ENCODE results near the gene MRPL16. TPM values are rescaled to one million over a fixed set of nuclear protein-coding genes. Genes with fewer than 3 reads are reported as not detected.
"Not testable (repeated sequence)": the region's sequence is repeated elsewhere in the genome, so short reads cannot be mapped to it uniquely, and the experiment has no call there.

The MRPL16 gene
- total RNA-seq, result 33.6 TPM

- ATAC-seq, result peak; percentile 100
Observed at GRCh38 chr11:59810189-59810910, at the start of gene MRPL16. Gene MRPL16 (minus strand): TSS chr11:59810778. CDS start chr11:59810658, 120 bp downstream.

- no peak for ATAC-seq
Observed at GRCh38 chr11:59859673-59860072, 49.1 kb upstream of the MRPL16 start.

- ATAC-seq, result peak; percentile 55
Observed at GRCh38 chr11:59857439-59858434, 47.2 kb upstream of the MRPL16 start.

- no peak for ATAC-seq
Observed at GRCh38 chr11:59854871-59855270, 44.3 kb upstream of the MRPL16 start.

DNA sequence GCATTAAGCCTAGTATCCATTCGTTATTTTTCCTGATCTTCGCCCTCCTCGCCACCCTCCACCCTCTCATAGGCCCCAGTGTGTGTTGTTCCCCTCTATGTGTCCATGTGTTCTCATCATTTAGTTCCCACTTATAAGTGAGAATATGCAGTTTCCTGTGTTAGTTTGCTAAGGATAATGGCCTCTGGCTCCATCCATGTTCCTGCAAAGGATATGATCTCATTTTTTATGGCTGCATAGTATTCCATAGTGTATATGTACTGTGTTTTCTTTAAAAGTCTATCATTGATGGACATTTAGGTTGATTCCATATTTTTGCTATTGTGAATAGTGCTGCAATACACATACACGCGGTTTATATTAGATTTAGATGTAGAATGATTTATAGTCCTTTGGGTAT, 40.8 kb upstream of the MRPL16 start:
- not testable (repeated sequence) for ATAC-seq

DNA sequence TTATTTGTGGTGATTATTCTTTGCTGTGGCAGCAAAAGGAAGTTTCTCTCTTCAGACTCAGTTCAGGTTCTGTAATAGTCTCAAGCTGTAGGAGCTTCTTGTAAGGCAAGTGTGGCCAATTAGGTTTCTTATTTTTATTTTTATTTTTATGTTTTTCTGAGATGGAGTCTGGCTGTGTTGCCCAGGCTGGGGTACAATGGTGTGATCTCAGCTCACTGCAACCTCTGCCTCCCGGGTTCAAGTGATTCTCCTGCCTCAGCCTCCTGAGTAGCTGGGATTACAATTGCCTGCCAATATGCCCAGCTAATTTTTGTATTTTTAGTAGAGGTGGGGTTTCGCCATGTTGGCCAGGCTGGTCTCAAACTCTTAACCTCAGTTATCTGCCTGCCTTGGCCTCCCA, 39.0 kb upstream of the MRPL16 start:
- not testable (repeated sequence) for ATAC-seq

- ATAC-seq, result peak; percentile 51
Observed at GRCh38 chr11:59849129-59849528, 38.6 kb upstream of the MRPL16 start.

DNA sequence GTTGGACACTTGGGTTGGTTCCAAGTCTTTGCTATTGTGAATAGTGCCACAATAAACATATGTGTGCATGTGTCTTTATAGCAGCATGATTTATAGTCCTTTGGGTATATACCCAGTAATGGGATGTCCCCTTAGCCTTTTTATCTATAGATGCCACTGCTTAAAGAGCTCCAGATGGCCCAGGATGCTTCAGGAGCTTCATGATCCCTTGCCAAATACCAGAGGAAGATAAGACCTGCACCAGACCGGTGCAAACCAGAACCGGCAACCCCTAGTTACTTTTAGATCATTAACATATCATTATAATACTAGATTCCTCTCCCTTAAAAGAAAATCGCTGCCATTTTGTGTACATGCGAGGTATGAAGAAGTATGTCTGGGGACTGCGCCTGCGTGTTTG, 37.9 kb upstream of the MRPL16 start:
- not testable (repeated sequence) for ATAC-seq

DNA sequence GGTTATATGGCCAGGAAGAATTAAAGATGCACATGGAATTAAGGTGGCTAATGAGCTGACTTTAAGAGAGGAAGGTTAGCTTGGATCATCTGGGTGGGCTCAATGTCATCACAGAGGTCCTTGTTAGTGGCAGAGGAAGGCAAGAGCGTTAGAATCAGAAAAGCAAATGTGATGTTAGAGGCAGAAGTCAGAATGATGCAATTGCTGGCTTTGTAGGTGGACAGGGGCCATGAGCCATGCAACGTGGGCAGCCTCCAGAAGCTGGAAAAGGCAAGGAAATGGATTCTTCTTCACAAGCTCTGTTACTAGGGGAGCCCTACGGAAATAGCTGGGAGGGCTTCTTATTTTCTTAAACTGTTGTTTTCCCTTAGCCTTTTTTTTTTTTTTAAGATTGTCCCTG, 37.0 kb upstream of the MRPL16 start:
- no peak for ATAC-seq

GRCh38 chr11:59846556-59846955, 36.0 kb upstream of the MRPL16 start:
- ATAC-seq, result no peak

DNA sequence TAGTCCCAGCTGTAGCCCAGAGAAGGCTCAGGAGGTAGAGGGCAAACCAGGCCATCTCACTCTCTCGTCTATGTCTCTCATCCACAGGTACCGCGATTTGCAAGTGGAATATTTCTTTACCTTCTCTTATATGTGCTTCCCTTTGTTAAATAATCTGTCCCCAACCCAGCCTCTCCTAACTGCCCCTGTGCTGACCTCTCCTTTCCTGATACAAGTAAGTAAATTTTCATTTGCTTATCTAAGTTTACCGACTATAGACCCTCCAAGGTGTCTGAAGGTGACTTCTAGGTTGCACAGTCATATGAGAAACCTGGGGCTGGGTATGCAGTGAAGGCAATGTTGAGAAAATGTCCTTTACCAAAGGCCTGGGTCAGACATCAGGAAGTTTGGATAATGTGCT, 34.8 kb upstream of the MRPL16 start, which contains the start of gene CBLIF:
CBLIF (minus strand) TSS at position 101 of the 400 bp plus-strand sequence; CDS start at position 55, 46 bp downstream.
- no peak for ATAC-seq

DNA sequence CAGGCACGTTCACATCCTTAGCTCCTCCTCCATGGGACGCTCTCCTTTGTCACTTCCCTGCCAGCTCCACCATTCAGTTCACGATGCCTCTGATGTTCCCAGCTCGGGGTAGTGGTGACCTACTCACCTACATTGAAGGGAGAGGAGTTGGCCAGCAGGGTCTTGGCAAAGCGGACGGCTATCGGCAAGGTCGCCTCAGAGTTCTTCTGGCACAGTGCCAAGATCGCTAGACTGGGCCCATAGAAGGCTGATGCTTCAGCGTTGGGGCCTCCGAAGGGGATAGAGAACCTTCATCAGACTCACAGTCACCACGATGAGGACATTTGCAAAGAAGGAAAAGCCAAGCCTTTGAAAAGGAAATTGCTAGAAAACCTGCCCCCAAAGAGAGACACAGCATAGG, 31.7 kb upstream of the MRPL16 start:
- ATAC-seq, result no peak

DNA sequence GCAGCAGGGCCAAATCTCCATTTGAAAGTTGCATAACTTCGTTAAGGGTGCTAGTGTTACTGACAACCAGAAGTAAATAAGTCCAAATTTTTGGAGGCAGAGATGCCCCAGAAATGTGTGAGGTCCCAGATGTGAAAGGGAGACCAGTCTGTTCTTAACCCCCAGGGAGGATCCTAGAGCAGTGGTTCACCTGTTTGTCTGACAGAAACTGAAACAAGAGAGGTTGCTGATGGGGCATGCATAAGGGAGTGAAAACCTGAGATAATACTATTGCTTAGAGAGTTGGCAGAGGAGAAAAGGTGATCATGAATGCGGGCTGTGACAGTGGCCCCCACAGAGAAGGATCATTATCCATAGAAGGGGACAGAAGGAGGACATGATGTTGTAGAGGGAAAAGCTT, 30.9 kb upstream of the MRPL16 start:
- no peak for ATAC-seq

- no peak for ATAC-seq
Observed at GRCh38 chr11:59839615-59840014, 29.0 kb upstream of the MRPL16 start.

- ATAC-seq, result no peak
Observed at GRCh38 chr11:59833602-59834001, 23.0 kb upstream of the MRPL16 start.

DNA sequence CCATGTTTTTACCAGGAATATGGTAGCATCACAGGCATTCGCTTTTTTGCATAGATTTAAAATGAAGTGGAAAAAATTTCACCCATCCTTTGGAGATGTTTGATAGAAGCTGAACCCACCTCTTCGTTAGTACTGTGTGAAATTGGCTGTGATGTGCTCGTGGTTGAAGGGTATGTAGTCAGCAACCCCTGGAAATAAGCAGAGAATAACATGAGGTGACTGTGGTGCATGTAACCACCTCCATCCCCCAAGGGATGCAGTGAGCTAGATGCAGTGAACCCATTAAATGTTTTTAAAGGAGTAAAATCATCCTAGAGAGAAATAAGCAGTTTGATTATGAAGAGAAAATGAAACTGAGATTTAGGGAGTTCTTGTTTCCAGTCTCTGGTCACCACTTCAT, 18.8 kb upstream of the MRPL16 start:
- ATAC-seq, result no peak

- peak; percentile 79 for ATAC-seq
Observed at GRCh38 chr11:59822989-59823566, 12.5 kb upstream of the MRPL16 start.

- ATAC-seq, result no peak
Observed at GRCh38 chr11:59818572-59818971, 8.0 kb upstream of the MRPL16 start.

GRCh38 chr11:59816434-59816833, 5.9 kb upstream of the MRPL16 start:
- ATAC-seq, result not testable (repeated sequence)

DNA sequence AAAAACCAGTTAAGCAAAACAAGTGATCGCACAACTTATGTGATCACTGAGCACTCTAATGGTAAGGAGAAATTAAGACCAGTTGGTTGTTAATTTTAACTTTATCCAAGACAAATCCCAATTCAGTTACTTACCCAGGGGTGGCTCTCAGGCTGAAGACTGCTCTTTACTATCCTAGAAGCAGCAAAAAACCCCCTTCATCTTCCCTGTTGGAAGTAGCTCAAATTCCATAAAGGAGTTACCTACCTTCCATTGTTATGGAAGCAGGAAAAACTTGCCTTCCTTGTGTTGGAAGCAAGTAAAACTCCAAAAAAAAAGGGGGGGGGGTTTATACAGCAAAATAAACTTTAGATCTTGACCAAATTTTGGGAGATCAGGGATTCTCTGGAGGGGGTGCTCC, 5.2 kb upstream of the MRPL16 start:
- no peak for ATAC-seq

GRCh38 chr11:59814021-59814420, 3.4 kb upstream of the MRPL16 start:
- ATAC-seq, result no peak

DNA sequence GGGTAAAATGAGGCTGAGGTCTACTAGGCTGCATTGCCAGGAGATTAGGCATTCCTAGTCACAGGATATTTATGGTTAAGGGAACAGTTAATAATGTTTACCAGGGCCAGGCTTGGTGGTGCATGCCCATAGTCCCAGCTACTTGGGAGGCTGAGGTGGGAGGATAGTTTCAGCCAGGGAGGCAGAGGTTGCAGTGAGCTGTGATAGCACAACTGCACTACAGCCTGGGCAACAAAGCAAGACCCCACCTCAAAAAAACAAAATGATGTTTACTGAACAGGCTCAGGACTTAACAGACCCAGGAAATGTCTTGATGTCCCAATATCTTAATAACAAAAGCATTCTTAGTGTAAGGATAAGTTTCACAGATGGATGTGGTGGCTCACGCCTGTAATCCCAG, 2.8 kb upstream of the MRPL16 start:
- no peak for ATAC-seq

GRCh38 chr11:59812220-59812619, 1.6 kb upstream of the MRPL16 start:
- ATAC-seq, result no peak
